ENCODE results near the gene TRAF3IP1. TPM values are rescaled to one million over a fixed set of nuclear protein-coding genes. Genes with fewer than 3 reads are reported as not detected.

Gene TRAF3IP1
- polyA plus RNA-seq, 3 donors = 1.2 to 1.5 (median 1.5) TPM

DNA sequence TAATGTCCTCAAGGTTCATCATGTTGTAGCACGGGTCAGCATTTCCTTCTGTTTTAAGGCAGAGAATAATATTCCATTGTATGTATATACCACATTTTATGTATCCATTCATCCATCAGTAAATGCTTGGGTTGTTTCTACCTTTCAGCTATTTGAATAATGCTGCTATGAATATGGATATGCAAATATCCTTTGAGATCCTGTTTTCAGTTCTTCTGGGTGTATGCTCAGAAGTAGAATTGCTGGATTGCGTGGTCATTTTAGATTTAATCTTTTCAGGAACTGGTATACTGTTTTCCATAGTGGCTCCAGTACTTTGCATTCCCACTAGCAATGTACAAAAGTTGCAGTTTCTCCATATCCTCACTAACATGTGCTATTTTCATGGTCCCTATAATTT lies 93.0 kb downstream of the TRAF3IP1 start:
- Histone ChIP-seq H3K4me1 (ENCODE audit: control insufficient read depth in 1 of 2, insufficient read depth in 2 of 2, low read length in 2 of 2) (no peaks in the 10 kb centered on the region), H3K4me3 (replicated peaks in 1 of 3; ENCODE audit: low read depth in 2 of 3, low read length in 3 of 3) (no peak overlapping the region), H3K27me3 (ENCODE audit: control insufficient read depth in 2 of 2, insufficient read depth in 2 of 2, low read length in 2 of 2) (no peaks in the 10 kb centered on the region), H2AFZ (ENCODE audit: insufficient read depth, low read depth, low read length, poor library complexity, severe bottlenecking) (no peak overlapping the region), H4K20me1 (ENCODE audit: insufficient read depth, low read length) (no peaks in the 10 kb centered on the region), H3K79me2 (ENCODE audit: insufficient read depth, low read length) (no peaks in the 10 kb centered on the region), H3K4me2 (replicated peaks; ENCODE audit: extremely low read depth, low read length, poor library complexity, severe bottlenecking) (no peak overlapping the region), H3K36me3 (replicated peaks in 1 of 2; ENCODE audit: control insufficient read depth in 1 of 2, insufficient read depth in 2 of 2, low read length in 2 of 2) (no peaks in the 10 kb centered on the region), H3K9ac (ENCODE audit: insufficient read depth, low read length, poor library complexity, severe bottlenecking) (no peak overlapping the region), H3K9me3 (replicated peaks in 1 of 2; ENCODE audit: control insufficient read depth in 1 of 2, insufficient read depth in 1 of 2, low read length in 2 of 2) (peaks cover 8 to 16% of the 10 kb centered on the region in 2 donors), H3K27ac (ENCODE audit: low read depth in 1 of 2, low read length in 2 of 2) (no peak overlapping the region)
- Mint-ChIP-seq H3K36me3 (no peaks in the 10 kb centered on the region), H3K4me1 (peaks cover 2% of the 10 kb centered on the region), H3K4me3 (no peak overlapping the region), H3K27me3 (ENCODE audit: low read depth in 3 of 3) (peaks cover 0 to 2% (median 2%) of the 10 kb centered on the region in 3 donors), H3K9me3 (peaks cover 9 to 13% (median 11%) of the 10 kb centered on the region in 7 donors), H3K27ac (no peak overlapping the region)
- intact Hi-C loops (cut with micrococcal nuclease) = no loop called here
- no CpG with 5 or more reads among the region's 2 CpGs for WGBS (ENCODE audit: insufficient coverage)
- TF ChIP-seq, protein P1, sequence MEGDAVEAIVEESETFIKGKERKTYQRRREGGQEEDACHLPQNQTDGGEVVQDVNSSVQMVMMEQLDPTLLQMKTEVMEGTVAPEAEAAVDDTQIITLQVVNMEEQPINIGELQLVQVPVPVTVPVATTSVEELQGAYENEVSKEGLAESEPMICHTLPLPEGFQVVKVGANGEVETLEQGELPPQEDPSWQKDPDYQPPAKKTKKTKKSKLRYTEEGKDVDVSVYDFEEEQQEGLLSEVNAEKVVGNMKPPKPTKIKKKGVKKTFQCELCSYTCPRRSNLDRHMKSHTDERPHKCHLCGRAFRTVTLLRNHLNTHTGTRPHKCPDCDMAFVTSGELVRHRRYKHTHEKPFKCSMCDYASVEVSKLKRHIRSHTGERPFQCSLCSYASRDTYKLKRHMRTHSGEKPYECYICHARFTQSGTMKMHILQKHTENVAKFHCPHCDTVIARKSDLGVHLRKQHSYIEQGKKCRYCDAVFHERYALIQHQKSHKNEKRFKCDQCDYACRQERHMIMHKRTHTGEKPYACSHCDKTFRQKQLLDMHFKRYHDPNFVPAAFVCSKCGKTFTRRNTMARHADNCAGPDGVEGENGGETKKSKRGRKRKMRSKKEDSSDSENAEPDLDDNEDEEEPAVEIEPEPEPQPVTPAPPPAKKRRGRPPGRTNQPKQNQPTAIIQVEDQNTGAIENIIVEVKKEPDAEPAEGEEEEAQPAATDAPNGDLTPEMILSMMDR (IDR thresholded peaks at IDR 0.05) = no peak
- no peak for DNase-seq

DNA sequence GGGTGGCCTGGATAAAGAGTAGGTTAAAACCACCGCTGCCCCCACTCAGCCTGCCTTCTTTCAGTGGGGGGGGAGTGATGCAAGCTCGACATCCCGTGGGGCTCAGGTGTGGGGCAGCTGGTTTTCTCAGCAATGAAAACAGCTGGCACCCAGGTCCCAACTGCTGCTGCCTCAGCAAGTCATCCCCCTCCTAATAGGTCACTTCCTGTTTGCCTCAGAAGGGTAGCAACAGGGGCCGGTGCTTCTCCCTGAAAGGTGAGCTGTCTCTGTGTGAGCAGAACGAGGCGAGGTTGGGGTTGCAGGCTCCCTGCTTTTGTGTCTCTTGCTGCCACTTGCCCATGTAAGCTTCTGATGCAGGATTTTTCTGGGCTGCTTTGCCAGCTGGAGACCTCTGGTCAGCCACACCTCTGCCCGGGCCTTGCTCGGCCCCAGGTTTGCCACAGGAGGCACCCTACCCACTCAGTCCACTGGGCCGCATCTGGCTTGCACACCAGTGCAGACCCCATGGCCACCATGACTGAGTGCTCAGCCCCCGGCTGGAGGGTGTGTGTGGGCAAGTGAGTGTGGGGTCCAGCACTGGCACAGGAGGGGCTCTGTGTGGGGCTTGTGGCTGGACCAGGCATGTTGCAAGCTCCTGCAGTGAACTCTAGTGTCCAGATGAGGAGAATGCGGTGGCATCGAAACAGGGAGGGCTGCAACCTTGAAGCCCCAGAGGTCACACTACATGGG lies 94.9 kb downstream of the TRAF3IP1 start:
- H3K9me3 Mint-ChIP-seq = peaks cover 9 to 13% (median 11%) of the 10 kb centered on the region in 7 donors
- Histone ChIP-seq H3K4me2 (replicated peaks; ENCODE audit: extremely low read depth, low read length, poor library complexity, severe bottlenecking) (no peak overlapping the region), H3K9ac (ENCODE audit: insufficient read depth, low read length, poor library complexity, severe bottlenecking) (no peak overlapping the region), H3K4me3 (replicated peaks in 1 of 3; ENCODE audit: low read depth in 2 of 3, low read length in 3 of 3) (no peak overlapping the region), H3K27ac (ENCODE audit: low read depth in 1 of 2, low read length in 2 of 2) (no peak overlapping the region), H3K36me3 (replicated peaks in 1 of 2; ENCODE audit: control insufficient read depth in 1 of 2, insufficient read depth in 2 of 2, low read length in 2 of 2) (no peaks in the 10 kb centered on the region), H2AFZ (ENCODE audit: insufficient read depth, low read depth, low read length, poor library complexity, severe bottlenecking) (no peak overlapping the region), H3K4me1 (ENCODE audit: control insufficient read depth in 1 of 2, insufficient read depth in 2 of 2, low read length in 2 of 2) (no peaks in the 10 kb centered on the region), H3K79me2 (ENCODE audit: insufficient read depth, low read length) (no peaks in the 10 kb centered on the region), H3K9me3 (replicated peaks in 1 of 2; ENCODE audit: control insufficient read depth in 1 of 2, insufficient read depth in 1 of 2, low read length in 2 of 2) (peaks cover 8 to 16% of the 10 kb centered on the region in 2 donors), H4K20me1 (ENCODE audit: insufficient read depth, low read length) (no peaks in the 10 kb centered on the region), H3K27me3 (ENCODE audit: control insufficient read depth in 2 of 2, insufficient read depth in 2 of 2, low read length in 2 of 2) (no peaks in the 10 kb centered on the region)
- WGBS (ENCODE audit: insufficient coverage) = 90% methylated on average over 8 of the region's 12 CpGs
- no peaks in the 10 kb centered on the region for H3K36me3 Mint-ChIP-seq
- no peak overlapping the region for H3K4me3 Mint-ChIP-seq
- H3K27me3 Mint-ChIP-seq (ENCODE audit: low read depth in 3 of 3) = peaks cover 0 to 2% (median 2%) of the 10 kb centered on the region in 3 donors
- no peak for DNase-seq
- peaks cover 2% of the 10 kb centered on the region for H3K4me1 Mint-ChIP-seq
- no peak overlapping the region for H3K27ac Mint-ChIP-seq
- TF ChIP-seq, protein P1 (IDR thresholded peaks at IDR 0.05) = no peak
- intact Hi-C loops (cut with micrococcal nuclease) = no loop called here

Measured in CD14-positive monocyte (primary cell).